SK-N-MC (cell line): ENCODE measurements around the gene IFNK.

Experiments used
- EZH2 ChIP-seq: fragments of 200-600 bp; sonication (generic); IDR thresholded peaks from one replicate; pipeline ENCODE4 v1.6.1; 2017; ENCODE audit warnings: antibody characterized with exemption
- POLR2AphosphoS5 ChIP-seq: IDR thresholded peaks from 2 replicates; pipeline ENCODE4 v1.6.1; 2012; ENCODE audit warnings: mild to moderate bottlenecking, low read depth, low read length, borderline replicate concordance

DNA sequence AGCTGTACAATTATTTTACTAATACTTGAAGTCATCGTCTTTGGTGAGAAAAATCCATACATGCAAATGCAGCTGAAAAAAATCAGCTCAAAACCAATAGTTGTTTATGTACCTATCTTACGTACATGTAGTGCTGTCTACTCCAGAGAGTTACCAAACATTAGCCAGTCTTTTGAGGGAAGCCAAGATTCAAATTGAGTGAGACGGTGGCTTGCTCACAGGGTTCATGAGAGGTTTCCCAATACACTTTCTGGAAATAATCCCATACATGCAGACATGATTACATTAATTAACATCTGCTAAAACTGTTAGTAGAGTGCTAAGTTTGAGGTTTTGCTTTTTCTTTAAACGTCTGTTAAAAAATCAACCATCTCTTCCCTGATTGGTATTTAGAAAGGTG, 46.9 kb downstream of the IFNK start:
- TF ChIP-seq EZH2 (no peak), POLR2AphosphoS5 (no peak)
